GM10248 (cell line): ENCODE measurements around the gene ZNF385B.

Experiments used
- CTCF ChIA-PET: fragments of 300-600 bp; sonication (Branson Sonifier 250); formaldehyde crosslinking; extraction: SDS; loops from one replicate; lab custom pipeline; 2021; ENCODE audit warnings: antibody characterized with exemption; lab: Yijun Ruan, JAX
- POLR2A ChIA-PET: fragments of 350-650 bp; sonication (Branson Sonifier 250); formaldehyde crosslinking; extraction: SDS; loops from one replicate; lab custom pipeline; 2020; ENCODE audit warnings: antibody characterized with exemption; lab: Yijun Ruan, JAX
- DNase-seq: peaks from one replicate; pipeline ENCODE4 v3.0.0; 2012; ENCODE audit errors: extremely low spot score
- CTCF ChIP-seq: IDR thresholded peaks from 2 replicates; pipeline ENCODE4 v1.5.1; 2012; ENCODE audit warnings: mild to moderate bottlenecking, low read depth; ENCODE audit errors: extremely low read depth, missing control alignments, control extremely low read depth

The ZNF385B gene

GRCh38 chr2:179454443-179455171, 406.8 kb downstream of the ZNF385B start:
- no peak for DNase-seq
- CTCF ChIA-PET, result interaction anchor here (1.1 to 1.9 kb wide), 3 partner anchors 11 to 32 kb away, joined by 3 to 4 read pairs (median 4); no protein-coding TSS in a partner anchor
- POLR2A ChIA-PET, result no interaction called here
- TF ChIP-seq CTCF, result no peak

- ChIA-PET CTCF (interaction anchor here (1.4 kb wide), 1 partner anchor 20 kb away, joined by 3 read pairs; no protein-coding TSS in a partner anchor), POLR2A (no interaction called here)
- no peak for DNase-seq
- TF ChIP-seq CTCF, result no peak
Observed at GRCh38 chr2:179449010-179449409, 412.4 kb downstream of the ZNF385B start.

- POLR2A ChIA-PET, result no interaction called here
- DNase-seq, result no peak
- CTCF ChIA-PET, result interaction anchor here (0.9 to 1.5 kb wide), 4 partner anchors 10 to 144 kb away, joined by 3 to 5 read pairs (median 3); no protein-coding TSS in a partner anchor
- no peak for TF ChIP-seq CTCF
Observed at GRCh38 chr2:179447839-179448447, 413.5 kb downstream of the ZNF385B start.

GRCh38 chr2:179447421-179447820, 414.0 kb downstream of the ZNF385B start:
- ChIA-PET CTCF (interaction anchor here (0.9 to 1.5 kb wide), 4 partner anchors 9 to 144 kb away, joined by 3 to 5 read pairs (median 3); no protein-coding TSS in a partner anchor), POLR2A (no interaction called here)
- no peak for DNase-seq
- TF ChIP-seq CTCF, result no peak

GRCh38 chr2:179446476-179447141, 414.8 kb downstream of the ZNF385B start:
- TF ChIP-seq CTCF, result no peak
- CTCF ChIA-PET, result interaction anchor here (1.5 kb wide), 1 partner anchor 145 kb away, joined by 3 read pairs; no protein-coding TSS in a partner anchor
- POLR2A ChIA-PET, result no interaction called here
- no peak for DNase-seq

- CTCF ChIA-PET, result interaction anchor here (0.8 to 2.2 kb wide), 5 partner anchors 11 to 682 kb away, joined by 3 to 7 read pairs (median 3); no protein-coding TSS in a partner anchor
- DNase-seq, result no peak
- POLR2A ChIA-PET, result no interaction called here
- TF ChIP-seq CTCF, result no peak
Observed at GRCh38 chr2:179444056-179444455, 417.4 kb downstream of the ZNF385B start.
